IMR-90 (cell line): ENCODE data around the gene DCDC1. TPM values are rescaled to one million over a fixed set of nuclear protein-coding genes. Genes with fewer than 3 reads are reported as not detected.

Source experiments
- ATAC-seq: fragments of 200-7000 bp; cut with Tn5 transposase; 2 replicates; pipeline ENCODE4 v1.9.1; 2020; ENCODE audit warnings: low read depth, mild to moderate bottlenecking, moderate library complexity
- BruUV-seq: library from RNA; stranded (reverse); fragments of 400-500 nt; replicated peaks from 2 replicates; lab custom pipeline; 2021; lab: Mats Ljungman, UMichigan
- CTCF ChIA-PET: fragments of 300-600 bp; formaldehyde crosslinking; extraction: SDS; loops from one replicate; lab custom pipeline; 2021; ENCODE audit warnings: antibody characterized with exemption; lab: Yijun Ruan, JAX
- POLR2A ChIA-PET: fragments of 300-600 bp; sonication (Branson Sonifier 250); formaldehyde crosslinking; loops from one replicate; lab custom pipeline; 2022; ENCODE audit warnings: antibody characterized with exemption; ENCODE audit not compliant: unreplicated experiment; lab: Charles Lee
- DNase-seq: peaks from one replicate; pipeline ENCODE4 v3.0.0; 2013
- H2AFZ ChIP-seq: replicated peaks from 2 replicates; pipeline ENCODE3; 2013; ENCODE audit warnings: low read length, mild to moderate bottlenecking; ENCODE audit not compliant: poor library complexity
- H2AK5ac ChIP-seq: 2 replicates; pipeline ENCODE4 v1.6.1; 2013; ENCODE audit warnings: low read depth, low read length, inconsistent platforms
- H2AK9ac ChIP-seq: replicated peaks from 2 replicates; pipeline ENCODE3; 2013; ENCODE audit warnings: mild to moderate bottlenecking, low read depth, low read length, moderate library complexity; ENCODE audit not compliant: poor library complexity
- H2BK120ac ChIP-seq: 2 replicates; pipeline ENCODE4 v1.6.1; 2013; ENCODE audit warnings: low read depth, low read length, inconsistent platforms
- H2BK15ac ChIP-seq: 3 replicates; pipeline ENCODE4 v1.6.1; 2013; ENCODE audit warnings: low read depth, low read length, inconsistent platforms
- H2BK20ac ChIP-seq: 2 replicates; pipeline ENCODE4 v1.6.1; 2013; ENCODE audit warnings: low read depth, mild to moderate bottlenecking, inconsistent platforms, low read length, moderate library complexity
- H2BK5ac ChIP-seq: 2 replicates; pipeline ENCODE4 v1.6.1; 2013; ENCODE audit warnings: mild to moderate bottlenecking, low read depth, low read length, inconsistent platforms; ENCODE audit not compliant: poor library complexity, severe bottlenecking
- H3K14ac ChIP-seq: replicated peaks from 2 replicates; pipeline ENCODE4 v1.6.1; 2013; ENCODE audit warnings: low read depth, low read length, inconsistent platforms
- H3K18ac ChIP-seq: 2 replicates; pipeline ENCODE4 v1.6.1; 2013; ENCODE audit warnings: low read depth, low read length, control low read depth
- H3K23ac ChIP-seq: 2 replicates; pipeline ENCODE4 v1.6.1; 2013; ENCODE audit warnings: low read depth, low read length, inconsistent platforms
- H3K27ac ChIP-seq: 2 replicates; pipeline ENCODE4 v1.5.1; 2013; ENCODE audit warnings: mild to moderate bottlenecking, control low read depth, low read length; ENCODE audit not compliant: insufficient read depth
- H3K27me3 ChIP-seq: 2 replicates; pipeline ENCODE4 v1.6.1; 2013; ENCODE audit warnings: low read length; ENCODE audit not compliant: control insufficient read depth, insufficient read depth
- H3K36me3 ChIP-seq: 2 replicates; pipeline ENCODE4 v1.6.1; 2013; ENCODE audit warnings: low read length, mixed read lengths; ENCODE audit not compliant: control insufficient read depth, insufficient read depth
- H3K4ac ChIP-seq: 2 replicates; pipeline ENCODE4 v1.6.1; 2013; ENCODE audit warnings: low read depth, low read length, inconsistent platforms
- H3K4me1 ChIP-seq: 2 replicates; pipeline ENCODE4 v1.6.1; 2013; ENCODE audit warnings: low read length, mixed read lengths; ENCODE audit not compliant: control insufficient read depth, insufficient read depth
- H3K4me2 ChIP-seq: 2 replicates; pipeline ENCODE4 v1.6.1; 2013; ENCODE audit warnings: low read depth, mild to moderate bottlenecking, control low read depth, low read length, moderate library complexity
- H3K4me3 ChIP-seq: 2 replicates; pipeline ENCODE4 v1.5.1; 2013; ENCODE audit warnings: low read depth, mild to moderate bottlenecking, control low read depth, low read length, moderate library complexity; ENCODE audit not compliant: insufficient read depth
- H3K56ac ChIP-seq: 2 replicates; pipeline ENCODE4 v1.6.1; 2013; ENCODE audit warnings: low read length, inconsistent platforms; ENCODE audit not compliant: insufficient read depth; ENCODE audit errors: extremely low read depth
- H3K79me1 ChIP-seq, 2 experiments: 2 replicates each; pipeline ENCODE4 v1.6.1; 2013; ENCODE audit warnings: low read length in 2 of 2, inconsistent platforms in 1 of 2, low read depth in 1 of 2
- H3K9ac ChIP-seq: 2 replicates; pipeline ENCODE4 v1.6.1; 2013; ENCODE audit warnings: low read depth, low read length, control low read depth
- H3K9me1 ChIP-seq: 2 replicates; pipeline ENCODE4 v1.6.1; 2013; ENCODE audit warnings: low read length, inconsistent platforms; ENCODE audit not compliant: insufficient read depth
- H3K9me3 ChIP-seq: 2 replicates; pipeline ENCODE4 v1.6.1; 2013; ENCODE audit warnings: low read length; ENCODE audit not compliant: control insufficient read depth, insufficient read depth
- H4K20me1 ChIP-seq: 2 replicates; pipeline ENCODE4 v1.6.1; 2013; ENCODE audit warnings: low read length, inconsistent platforms; ENCODE audit not compliant: insufficient read depth
- H4K5ac ChIP-seq: 2 replicates; pipeline ENCODE4 v1.6.1; 2013; ENCODE audit warnings: mild to moderate bottlenecking, low read depth, low read length, control low read depth
- H4K8ac ChIP-seq, 2 experiments: 2 replicates each; pipeline ENCODE4 v1.6.1; 2013; ENCODE audit warnings: low read depth in 2 of 2, low read length in 2 of 2, control low read depth in 1 of 2, inconsistent platforms in 1 of 2
- H4K91ac ChIP-seq: 2 replicates; pipeline ENCODE4 v1.6.1; 2013; ENCODE audit warnings: low read depth, low read length, inconsistent platforms; ENCODE audit not compliant: insufficient read depth
- BHLHE40 ChIP-seq: fragments of 150-350 bp; IDR thresholded peaks from 2 replicates; pipeline ENCODE4 v1.6.1; 2016; ENCODE audit warnings: mild to moderate bottlenecking, low read depth, low read length
- FOS ChIP-seq: fragments of 150-350 bp; IDR thresholded peaks from 2 replicates; pipeline ENCODE4 v1.6.1; 2016; ENCODE audit warnings: low read depth, low read length
- MAFK ChIP-seq: IDR thresholded peaks from 2 replicates; pipeline ENCODE4 v1.6.1; 2012; ENCODE audit warnings: low read depth, low read length, improper control_type of control experiment
- NFE2L2 ChIP-seq: fragments of 150-350 bp; IDR thresholded peaks from 2 replicates; pipeline ENCODE4 v1.6.1; 2016; ENCODE audit warnings: low read depth, mild to moderate bottlenecking, low read length
- RAD21 ChIP-seq: IDR thresholded peaks from 2 replicates; pipeline ENCODE4 v1.6.1; 2012; ENCODE audit warnings: low read length, improper control_type of control experiment
- SMC3 ChIP-seq: fragments of 150-350 bp; IDR thresholded peaks from 2 replicates; pipeline ENCODE4 v1.6.1; 2016; ENCODE audit warnings: low read depth, mild to moderate bottlenecking, antibody characterized with exemption, low read length, moderate library complexity
- dilution Hi-C: fragments of 300-500 bp; cut with HindIII; formaldehyde crosslinking; loops from one replicate; pipeline ENCODE4 v1.14.3; 2018; ENCODE audit warnings: low sequenced_read_pairs; ENCODE audit not compliant: unreplicated experiment
- in situ Hi-C: fragments of 300-500 bp; cut with MboI; formaldehyde crosslinking; loops from 3 replicates; pipeline ENCODE4 v1.14.3; 2019; ENCODE audit warnings: low sequenced_read_pairs, inconsistent platforms, mixed read lengths
- intact Hi-C: fragments of 100-400 bp; cut with micrococcal nuclease; formaldehyde crosslinking; loops from 2 replicates; pipeline ENCODE4 v1.10.0; 2022
- polyA plus RNA-seq, 3 experiments: library from polyadenylated mRNA; depleted of rRNA; stranded (reverse); fragments of >200 nt; gene quantifications; 2 replicates each; pipeline ENCODE4 v1.2.3, GENCODE V29; 2012; ENCODE audit warnings: low replicate concordance in 1 of 3
- total RNA-seq: library from RNA; depleted of rRNA; stranded (reverse); fragments of >200 nt; gene quantifications from 2 replicates; pipeline ENCODE4 v1.2.3, GENCODE V29; 2012
- TF ChIP-seq, protein P1 (sequence below): fragments of 150-350 bp; IDR thresholded peaks from 2 replicates; pipeline ENCODE4 v1.6.1; 2016; ENCODE audit warnings: low read depth, mild to moderate bottlenecking, low read length, moderate library complexity, borderline replicate concordance

DCDC1 gene
- total and polyA plus RNA-seq, 2 of the 4 experiments (the other 2 are of a cell fraction) = not detected

GRCh38 chr11:30967579-30967978, 402.0 kb downstream of the DCDC1 start:
- H3K14ac ChIP-seq = no peak overlapping the region
- no peaks in the 10 kb centered on the region for H3K4me1 ChIP-seq
- no peak overlapping the region for H2BK20ac ChIP-seq
- H3K18ac ChIP-seq = no peak overlapping the region
- no peak overlapping the region for H3K4me3 ChIP-seq
- in situ Hi-C loops = no loop called here
- no peak overlapping the region for H3K4ac ChIP-seq
- no peak overlapping the region for H3K9ac ChIP-seq
- no peaks in the 10 kb centered on the region for H4K20me1 ChIP-seq
- ATAC-seq (no peak), DNase-seq (no peak)
- TF ChIP-seq, protein P1, sequence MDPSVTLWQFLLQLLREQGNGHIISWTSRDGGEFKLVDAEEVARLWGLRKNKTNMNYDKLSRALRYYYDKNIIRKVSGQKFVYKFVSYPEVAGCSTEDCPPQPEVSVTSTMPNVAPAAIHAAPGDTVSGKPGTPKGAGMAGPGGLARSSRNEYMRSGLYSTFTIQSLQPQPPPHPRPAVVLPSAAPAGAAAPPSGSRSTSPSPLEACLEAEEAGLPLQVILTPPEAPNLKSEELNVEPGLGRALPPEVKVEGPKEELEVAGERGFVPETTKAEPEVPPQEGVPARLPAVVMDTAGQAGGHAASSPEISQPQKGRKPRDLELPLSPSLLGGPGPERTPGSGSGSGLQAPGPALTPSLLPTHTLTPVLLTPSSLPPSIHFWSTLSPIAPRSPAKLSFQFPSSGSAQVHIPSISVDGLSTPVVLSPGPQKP = no peak
- TF ChIP-seq MAFK = no peak
- TF ChIP-seq FOS = no peak
- no peak for TF ChIP-seq RAD21
- TF ChIP-seq NFE2L2 = no peak
- TF ChIP-seq BHLHE40 = no peak
- TF ChIP-seq SMC3 = no peak
- intact Hi-C loops = no loop called here
- no peak overlapping the region for H4K91ac ChIP-seq
- no peak overlapping the region for H4K8ac ChIP-seq
- no peak overlapping the region for H3K27ac ChIP-seq
- H3K36me3 ChIP-seq = no peaks in the 10 kb centered on the region
- no peak overlapping the region for H4K5ac ChIP-seq
- dilution Hi-C loops = no loop called here
- CTCF ChIA-PET = interaction anchor here (0.6 kb wide), 1 partner anchor 143 kb away, joined by 3 read pairs; no protein-coding TSS in a partner anchor
- no peak overlapping the region for H3K56ac ChIP-seq
- no peak overlapping the region for H2AK9ac ChIP-seq
- POLR2A ChIA-PET = no interaction called here
- no peak overlapping the region for H2BK120ac ChIP-seq
- no peak overlapping the region for H2BK5ac ChIP-seq
- H3K9me1 ChIP-seq = no peaks in the 10 kb centered on the region
- H3K79me1 ChIP-seq = no peaks in the 10 kb centered on the region
- H3K27me3 ChIP-seq = no peaks in the 10 kb centered on the region
- no peaks in the 10 kb centered on the region for H3K9me3 ChIP-seq
- H3K23ac ChIP-seq = no peak overlapping the region
- no TSS peak for BruUV-seq
- H3K4me2 ChIP-seq = no peak overlapping the region
- no peak overlapping the region for H2BK15ac ChIP-seq
- H2AK5ac ChIP-seq = no peak overlapping the region
- no peak overlapping the region for H2AFZ ChIP-seq
